ENCODE data around the gene TASP1.

Gene TASP1

GRCh38 chr20:13344671-13345070 is 294.1 kb downstream of the TASP1 start:
- Mint-ChIP-seq H3K27me3 (peaks cover 5% of the 10 kb centered on the region), H3K36me3 (ENCODE audit: low read depth) (no peaks in the 10 kb centered on the region), H3K4me1 (ENCODE audit: low read depth) (no peaks in the 10 kb centered on the region), H3K4me3 (no peak overlapping the region), H3K9me3 (no peaks in the 10 kb centered on the region), H3K27ac (no peak overlapping the region)
- DNase-seq = no peak

GRCh38 chr20:13342469-13343242 is 296.1 kb downstream of the TASP1 start:
- Mint-ChIP-seq H3K4me3 (no peak overlapping the region), H3K9me3 (no peaks in the 10 kb centered on the region), H3K36me3 (ENCODE audit: low read depth) (no peaks in the 10 kb centered on the region), H3K27me3 (peaks cover 11% of the 10 kb centered on the region), H3K4me1 (ENCODE audit: low read depth) (peaks cover 13% of the 10 kb centered on the region), H3K27ac (no peak overlapping the region)
- DNase-seq = no peak

DNA sequence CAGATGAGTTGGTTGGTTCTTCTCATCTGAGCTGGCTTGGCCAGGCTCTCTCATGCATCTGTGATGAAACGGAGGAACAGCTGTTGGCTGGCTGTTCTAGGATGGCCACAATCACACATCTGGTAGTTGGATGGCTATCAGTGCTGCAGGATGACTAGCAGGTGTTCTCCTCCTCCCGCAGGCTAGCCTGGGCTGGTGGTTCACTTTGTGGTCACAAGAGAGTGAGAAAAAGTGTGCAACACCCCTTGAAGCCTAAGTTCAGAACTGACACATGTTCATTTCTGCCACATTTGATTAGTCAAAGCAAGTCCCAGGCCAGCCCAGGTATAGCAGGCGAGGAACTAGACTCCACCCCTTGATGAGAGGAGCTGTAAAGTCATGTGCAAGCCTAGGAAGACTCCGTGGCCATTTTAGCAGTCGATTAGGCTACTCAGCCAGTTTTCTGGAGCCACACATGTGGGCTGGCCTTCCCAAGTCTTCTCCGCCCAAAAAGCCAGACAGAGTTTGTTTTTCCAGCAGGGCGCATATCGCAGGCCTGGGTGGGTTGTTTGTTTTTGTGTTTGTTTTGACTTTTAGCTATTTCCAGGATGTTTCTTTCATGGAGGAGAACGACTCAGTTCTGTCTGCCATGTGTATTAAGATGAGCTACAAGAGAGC is 296.9 kb downstream of the TASP1 start:
- Mint-ChIP-seq H3K4me3 (no peak overlapping the region), H3K9me3 (no peaks in the 10 kb centered on the region), H3K36me3 (ENCODE audit: low read depth) (no peaks in the 10 kb centered on the region), H3K27me3 (peaks cover 11% of the 10 kb centered on the region), H3K4me1 (ENCODE audit: low read depth) (peaks cover 21% of the 10 kb centered on the region), H3K27ac (no peak overlapping the region)
- DNase-seq = no peak

DNA sequence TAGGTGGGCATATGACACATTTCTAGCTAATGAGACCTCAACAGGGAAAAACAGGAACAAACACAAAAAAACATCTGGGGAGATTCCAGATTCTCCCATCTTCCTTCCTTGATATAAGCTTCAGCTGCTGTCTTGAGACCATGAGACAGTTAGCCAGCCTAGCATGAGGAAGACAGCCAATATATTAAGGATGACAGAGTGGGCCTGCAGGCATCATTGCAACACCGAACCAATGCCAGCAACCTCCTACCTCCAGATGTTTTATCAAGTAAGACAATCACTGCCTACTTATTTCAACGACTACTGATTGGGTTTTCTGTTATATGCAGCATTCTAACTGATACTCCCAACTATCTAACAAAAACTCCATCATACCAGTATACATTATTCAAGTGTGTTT is 298.6 kb downstream of the TASP1 start:
- H3K27me3 Mint-ChIP-seq = peaks cover 11% of the 10 kb centered on the region
- H3K4me1 Mint-ChIP-seq (ENCODE audit: low read depth) = peaks cover 27% of the 10 kb centered on the region
- H3K9me3 Mint-ChIP-seq = no peaks in the 10 kb centered on the region
- H3K27ac Mint-ChIP-seq = no peak overlapping the region
- no peaks in the 10 kb centered on the region for H3K36me3 Mint-ChIP-seq (ENCODE audit: low read depth)
- DNase-seq = no peak
- H3K4me3 Mint-ChIP-seq = no peak overlapping the region
